Omental fat pad (tissue), 4 donors: ENCODE measurements around the gene MYO18B. TPM values are rescaled to one million over a fixed set of nuclear protein-coding genes. Genes with fewer than 3 reads are reported as not detected.

Experiments used
- ATAC-seq: fragments of 150-250 bp; one replicate; pipeline ENCODE4 v1.9.1; 2016; ENCODE audit warnings: mild to moderate bottlenecking, moderate library complexity; ENCODE audit not compliant: low FRiP score
- DNase-seq: peaks from one replicate; pipeline ENCODE4 v3.0.0-alpha.2; 2019; ENCODE audit warnings: low spot score
- CTCF ChIP-seq, 3 donors: fragments of 450-650 bp; IDR thresholded peaks; one replicate each; pipeline ENCODE4 v1.5.1; 2016 to 2017; ENCODE audit warnings: antibody characterized with exemption in 3 of 3, mild to moderate bottlenecking in 3 of 3, moderate library complexity in 2 of 3
- small RNA-seq: library from RNA; depleted of rRNA; stranded (forward); fragments of <200 nt; gene quantifications from one replicate; pipeline ENCODE3, GENCODE V24; 2016
- total RNA-seq, 4 donors: library from RNA; depleted of rRNA; stranded (reverse); fragments of >200 nt; gene quantifications; one replicate each; pipeline ENCODE4 v1.1.0, GENCODE V29; 2016

MYO18B gene
- total RNA-seq, 4 donors from 2014 or later = under 0.01 TPM; not detected in 2

DNA sequence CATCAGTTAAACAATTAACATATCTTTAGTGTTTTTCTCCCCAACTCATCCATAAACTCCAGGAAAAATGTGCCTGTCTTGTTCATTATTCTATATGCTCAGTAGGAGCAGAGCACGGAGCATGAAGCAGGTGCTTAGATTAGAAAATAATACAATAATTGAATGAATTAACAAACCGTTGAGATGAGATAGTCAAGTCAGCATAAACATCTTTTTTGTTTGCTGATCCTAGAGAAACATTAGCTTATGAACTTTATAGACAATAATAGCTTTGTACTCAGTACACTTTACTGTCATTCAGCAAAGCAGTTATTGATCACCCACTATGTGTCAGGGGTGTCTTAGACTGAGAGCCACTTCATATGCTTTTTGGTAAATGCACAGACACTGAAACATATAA, 322.1 kb downstream of the MYO18B start:
- no peak for TF ChIP-seq CTCF (IDR thresholded peaks at IDR 0.05)
- DNase-seq (no peak), ATAC-seq (no peak)

- TF ChIP-seq CTCF (IDR thresholded peaks at IDR 0.05) = no peak
- DNase-seq (no peak), ATAC-seq (no peak)
Measured at GRCh38 chr22:26065847-26066246, 323.9 kb downstream of the MYO18B start.

- ATAC-seq (no peak), DNase-seq (no peak)
- TF ChIP-seq CTCF (IDR thresholded peaks at IDR 0.05) = no peak
Measured at GRCh38 chr22:26066534-26066933, 324.5 kb downstream of the MYO18B start.

DNA sequence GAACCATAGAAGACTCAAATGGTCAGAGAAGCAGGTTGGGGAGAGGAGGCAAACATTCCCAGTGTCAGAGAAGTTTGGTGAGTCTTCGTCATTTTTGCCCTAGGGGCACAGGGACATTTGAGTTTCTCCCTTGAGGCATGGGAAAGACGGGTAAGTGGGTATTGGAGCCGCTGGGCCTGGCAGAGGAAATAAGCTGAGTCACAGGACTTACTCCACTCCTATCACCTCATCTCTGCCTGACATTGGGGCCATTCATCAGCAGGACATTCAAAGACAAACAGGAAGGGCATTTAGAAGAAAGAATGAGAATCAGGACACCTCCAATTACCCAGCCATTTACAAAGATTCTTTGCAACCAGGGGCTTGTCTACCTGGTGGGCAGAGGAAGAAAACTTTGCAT, 326.6 kb downstream of the MYO18B start:
- TF ChIP-seq CTCF (IDR thresholded peaks at IDR 0.05) = no peak
- no peak for DNase-seq
- no peak for ATAC-seq

GRCh38 chr22:26072621-26073020, 330.6 kb downstream of the MYO18B start:
- no peak for DNase-seq
- no peak for TF ChIP-seq CTCF (IDR thresholded peaks at IDR 0.05)
- no peak for ATAC-seq

GRCh38 chr22:26075251-26075650, 333.3 kb downstream of the MYO18B start:
- ATAC-seq = no peak
- DNase-seq = no peak
- no peak for TF ChIP-seq CTCF (IDR thresholded peaks at IDR 0.05)

- DNase-seq (no peak), ATAC-seq (no peak)
- no peak for TF ChIP-seq CTCF (IDR thresholded peaks at IDR 0.05)
Measured at GRCh38 chr22:26079009-26079408, 337.0 kb downstream of the MYO18B start.

Small RNA genes lying within 50 kb of the gene (small RNA-seq; reads per million reads assigned to genes)
- gene RN7SKP169 (not detected), gene RNA5SP494 (not detected), gene Z98949.2 (not detected)

Other genes starting within 250 kb of the MYO18B start
- 10 to 100 TPM; 17.2 to 45.1 (median 27.1) TPM for gene GRK3, start 177.5 kb upstream of the MYO18B start, total RNA-seq